Erythroblast (primary cell): ENCODE data around the gene WFDC5.
"Not testable (repeated sequence)": the region's sequence is repeated elsewhere in the genome, so short reads cannot be mapped to it uniquely, and the experiment has no call there.

Experiments used
- GATA1 ChIP-seq: IDR thresholded peaks from 2 replicates; pipeline ENCODE4 v1.6.1; 2011; ENCODE audit warnings: low read depth, mild to moderate bottlenecking, control low read depth, low read length, moderate library complexity
- POLR2A ChIP-seq: IDR thresholded peaks from 2 replicates; pipeline ENCODE4 v1.6.1; 2011; ENCODE audit warnings: mild to moderate bottlenecking, low read length

GRCh38 chr20:45063107-45063506 lies 51.9 kb downstream of the WFDC5 start:
- not testable (repeated sequence) for TF ChIP-seq POLR2A, GATA1
